ENCODE results near the gene SLC22A3. TPM values are rescaled to one million over a fixed set of nuclear protein-coding genes. Genes with fewer than 3 reads are reported as not detected.

Gene SLC22A3
- total RNA-seq, 3 donors from 2014 or later (not counting 1 experiment from before 2014, with no cell fraction given): not detected

DNA sequence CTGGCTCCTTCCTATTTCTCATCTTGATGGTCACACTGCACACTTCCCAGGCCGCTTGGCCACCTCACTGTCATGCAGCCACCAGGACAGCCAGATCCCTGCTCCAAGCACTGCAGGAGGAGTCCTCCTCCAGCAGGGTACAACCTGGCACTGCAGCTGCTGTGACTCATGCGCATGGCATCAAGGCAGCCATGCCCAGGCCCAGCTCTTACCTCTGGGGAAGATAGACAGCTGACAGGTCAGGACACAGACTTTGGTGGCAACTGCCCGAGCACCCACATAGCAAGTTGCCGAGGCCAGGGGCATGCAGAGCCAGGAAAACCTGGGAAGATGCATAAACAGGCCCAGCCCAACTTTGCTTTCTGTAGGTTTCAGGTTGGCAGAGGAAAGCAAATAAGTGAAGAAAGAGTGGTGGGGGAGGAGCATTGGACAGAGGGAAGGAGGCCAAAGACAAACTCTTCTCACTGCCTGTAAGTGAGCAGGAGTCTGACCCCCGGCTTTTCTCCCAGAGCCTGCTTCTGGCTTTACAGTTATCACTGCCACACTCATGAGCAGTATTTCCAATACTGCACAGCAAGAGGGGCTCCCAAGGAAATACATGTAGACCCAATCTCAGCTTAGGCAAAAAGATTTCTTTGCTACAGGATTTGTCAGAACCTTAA lies 38.8 kb downstream of the SLC22A3 start:
- Mint-ChIP-seq H3K36me3 (peaks cover 4% of the 10 kb centered on the region), H3K9me3 (peaks cover 2 to 8% of the 10 kb centered on the region in 2 donors), H3K4me3 (no peak overlapping the region), H3K4me1 (no peaks in the 10 kb centered on the region), H3K27ac (no peak overlapping the region), H3K27me3 (ENCODE audit: low read depth in 2 of 2) (peaks cover 14 to 35% of the 10 kb centered on the region in 2 donors)
- WGBS (ENCODE audit: insufficient coverage): 84% methylated on average over 5 of the region's 5 CpGs
- peaks cover 7% of the 10 kb centered on the region for H3K9me3 ChIP-seq (ENCODE audit: control insufficient read depth, insufficient read depth, low read length)
- no peaks in the 10 kb centered on the region for H3K27me3 ChIP-seq (ENCODE audit: control insufficient read depth, insufficient read depth, low read length)
- TF ChIP-seq, protein P1, sequence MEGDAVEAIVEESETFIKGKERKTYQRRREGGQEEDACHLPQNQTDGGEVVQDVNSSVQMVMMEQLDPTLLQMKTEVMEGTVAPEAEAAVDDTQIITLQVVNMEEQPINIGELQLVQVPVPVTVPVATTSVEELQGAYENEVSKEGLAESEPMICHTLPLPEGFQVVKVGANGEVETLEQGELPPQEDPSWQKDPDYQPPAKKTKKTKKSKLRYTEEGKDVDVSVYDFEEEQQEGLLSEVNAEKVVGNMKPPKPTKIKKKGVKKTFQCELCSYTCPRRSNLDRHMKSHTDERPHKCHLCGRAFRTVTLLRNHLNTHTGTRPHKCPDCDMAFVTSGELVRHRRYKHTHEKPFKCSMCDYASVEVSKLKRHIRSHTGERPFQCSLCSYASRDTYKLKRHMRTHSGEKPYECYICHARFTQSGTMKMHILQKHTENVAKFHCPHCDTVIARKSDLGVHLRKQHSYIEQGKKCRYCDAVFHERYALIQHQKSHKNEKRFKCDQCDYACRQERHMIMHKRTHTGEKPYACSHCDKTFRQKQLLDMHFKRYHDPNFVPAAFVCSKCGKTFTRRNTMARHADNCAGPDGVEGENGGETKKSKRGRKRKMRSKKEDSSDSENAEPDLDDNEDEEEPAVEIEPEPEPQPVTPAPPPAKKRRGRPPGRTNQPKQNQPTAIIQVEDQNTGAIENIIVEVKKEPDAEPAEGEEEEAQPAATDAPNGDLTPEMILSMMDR (IDR thresholded peaks at IDR 0.05): no peak
- H3K36me3 ChIP-seq (ENCODE audit: control insufficient read depth, insufficient read depth, low read length): no peaks in the 10 kb centered on the region
- no peaks in the 10 kb centered on the region for H3K4me1 ChIP-seq (ENCODE audit: control insufficient read depth, insufficient read depth, low read length)
- intact Hi-C loops (cut with micrococcal nuclease): no loop called here
- no peak overlapping the region for H3K4me3 ChIP-seq (ENCODE audit: low read length)
- DNase-seq (no peak), ATAC-seq (no peak)
- H3K27ac ChIP-seq (ENCODE audit: low read length): no peak overlapping the region

DNA sequence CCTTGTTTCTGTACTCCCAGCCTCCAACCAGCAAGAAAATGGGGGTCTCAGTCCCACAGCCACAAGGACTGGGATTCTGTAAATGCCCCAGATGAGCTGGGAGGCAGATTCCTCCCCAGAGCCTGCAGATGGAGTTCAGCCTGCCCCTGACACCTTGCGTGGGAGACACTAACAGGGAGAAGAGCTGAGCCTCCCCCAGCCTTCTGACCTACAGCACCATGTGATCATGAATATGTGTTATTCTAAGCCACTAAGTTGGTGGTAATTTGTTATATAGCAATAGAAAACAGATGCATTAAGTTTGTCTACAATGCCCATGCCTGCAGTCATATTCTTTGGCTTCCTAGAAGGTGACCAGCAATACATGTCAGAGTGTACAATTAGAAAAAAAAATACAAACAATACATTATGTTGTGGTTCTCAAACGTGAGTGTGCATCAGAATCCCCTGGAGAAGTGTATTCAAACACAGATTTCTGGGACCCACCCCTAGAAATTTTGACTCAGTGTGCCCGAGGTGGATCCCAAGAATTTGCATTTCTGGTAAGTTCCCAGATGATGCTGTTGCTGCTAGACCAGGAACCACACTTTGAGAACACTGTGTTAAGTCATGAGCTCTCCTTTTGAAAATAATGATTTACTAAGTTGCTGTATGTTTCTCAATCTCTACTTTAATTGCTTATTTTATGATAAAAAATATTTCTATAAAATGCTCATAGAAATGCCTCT lies 39.9 kb downstream of the SLC22A3 start:
- no peak overlapping the region for H3K27ac Mint-ChIP-seq
- intact Hi-C loops (cut with micrococcal nuclease): no loop called here
- ATAC-seq (no peak), DNase-seq (no peak)
- 70% methylated on average over 3 of the region's 3 CpGs for WGBS (ENCODE audit: insufficient coverage)
- no peak overlapping the region for H3K4me3 ChIP-seq (ENCODE audit: low read length)
- H3K9me3 ChIP-seq (ENCODE audit: control insufficient read depth, insufficient read depth, low read length): peaks cover 2% of the 10 kb centered on the region
- peaks cover 2 to 4% of the 10 kb centered on the region in 2 donors for H3K9me3 Mint-ChIP-seq
- H3K4me3 Mint-ChIP-seq: no peak overlapping the region
- peaks cover 14 to 35% of the 10 kb centered on the region in 2 donors for H3K27me3 Mint-ChIP-seq (ENCODE audit: low read depth in 2 of 2)
- H3K4me1 ChIP-seq (ENCODE audit: control insufficient read depth, insufficient read depth, low read length): no peaks in the 10 kb centered on the region
- TF ChIP-seq, protein P1 (IDR thresholded peaks at IDR 0.05): no peak
- no peaks in the 10 kb centered on the region for H3K27me3 ChIP-seq (ENCODE audit: control insufficient read depth, insufficient read depth, low read length)
- H3K4me1 Mint-ChIP-seq: no peaks in the 10 kb centered on the region
- H3K36me3 Mint-ChIP-seq: no peaks in the 10 kb centered on the region
- no peaks in the 10 kb centered on the region for H3K36me3 ChIP-seq (ENCODE audit: control insufficient read depth, insufficient read depth, low read length)
- H3K27ac ChIP-seq (ENCODE audit: low read length): no peak overlapping the region

DNA sequence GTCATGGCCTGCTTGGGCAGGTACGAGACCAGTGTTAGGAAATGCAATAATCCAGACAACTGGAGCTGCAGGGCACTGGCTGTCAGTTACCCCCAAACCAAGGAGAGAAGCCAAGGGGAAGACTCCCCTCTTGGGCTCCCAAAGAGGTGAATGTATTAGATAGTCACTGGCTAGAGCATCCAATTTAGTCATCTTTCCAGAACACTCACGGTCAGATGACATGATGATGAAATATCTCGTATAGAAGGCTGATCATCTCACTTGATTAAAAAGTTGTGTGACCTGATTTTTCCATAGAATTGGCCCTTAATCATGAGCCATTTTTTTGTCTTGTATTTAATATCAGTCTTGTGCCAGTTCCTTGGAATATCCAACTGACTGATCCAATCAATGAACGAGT lies 40.7 kb downstream of the SLC22A3 start:
- peaks cover 14 to 42% of the 10 kb centered on the region in 2 donors for H3K27me3 Mint-ChIP-seq (ENCODE audit: low read depth in 2 of 2)
- Histone ChIP-seq H3K27me3 (ENCODE audit: control insufficient read depth, insufficient read depth, low read length) (no peaks in the 10 kb centered on the region), H3K9me3 (ENCODE audit: control insufficient read depth, insufficient read depth, low read length) (no peaks in the 10 kb centered on the region), H3K4me1 (ENCODE audit: control insufficient read depth, insufficient read depth, low read length) (no peaks in the 10 kb centered on the region), H3K27ac (ENCODE audit: low read length) (no peak overlapping the region), H3K36me3 (ENCODE audit: control insufficient read depth, insufficient read depth, low read length) (no peaks in the 10 kb centered on the region), H3K4me3 (ENCODE audit: low read length) (no peak overlapping the region)
- ATAC-seq (no peak), DNase-seq (no peak)
- TF ChIP-seq, protein P1 (IDR thresholded peaks at IDR 0.05): no peak
- 86% methylated on average over 4 of the region's 4 CpGs for WGBS (ENCODE audit: insufficient coverage)
- H3K9me3 Mint-ChIP-seq: no peaks in the 10 kb centered on the region
- no peak overlapping the region for H3K4me3 Mint-ChIP-seq
- no peak overlapping the region for H3K27ac Mint-ChIP-seq
- peaks cover 6% of the 10 kb centered on the region for H3K36me3 Mint-ChIP-seq
- no peaks in the 10 kb centered on the region for H3K4me1 Mint-ChIP-seq
- intact Hi-C loops (cut with micrococcal nuclease): no loop called here
